ACC112 (cell line): ENCODE measurements around the gene CWC27.

ENCODE experiments used
- H2AFZ ChIP-seq: fragments of 200-600 bp; sonication (generic); one replicate; pipeline ENCODE4 v1.6.0; 2017; ENCODE audit warnings: antibody characterized with exemption, low read length; ENCODE audit not compliant: unreplicated experiment
- H3K27ac ChIP-seq: fragments of 200-600 bp; sonication (generic); 2 replicates; pipeline ENCODE4 v1.5.1; 2014; ENCODE audit warnings: low read depth, mild to moderate bottlenecking, antibody characterized with exemption, low read length, moderate library complexity
- H3K27me3 ChIP-seq: fragments of 200-600 bp; sonication (generic); 2 replicates; pipeline ENCODE4 v1.6.1; 2014; ENCODE audit warnings: mild to moderate bottlenecking, antibody characterized with exemption, low read length, moderate library complexity, mixed read lengths; ENCODE audit not compliant: insufficient read depth
- H3K36me3 ChIP-seq: fragments of 200-600 bp; sonication (generic); 2 replicates; pipeline ENCODE4 v1.6.1; 2016; ENCODE audit warnings: mild to moderate bottlenecking, antibody characterized with exemption, low read length, moderate library complexity, mixed read lengths; ENCODE audit not compliant: insufficient read depth
- H3K4me1 ChIP-seq: fragments of 200-600 bp; sonication (generic); one replicate; pipeline ENCODE4 v1.6.1; 2016; ENCODE audit warnings: low read length, mixed read lengths; ENCODE audit not compliant: insufficient read depth, unreplicated experiment, control insufficient read depth
- H3K4me3 ChIP-seq: fragments of 200-600 bp; sonication (generic); 2 replicates; pipeline ENCODE4 v1.5.1; 2014; ENCODE audit warnings: mild to moderate bottlenecking, low read depth, low read length
- H3K79me2 ChIP-seq: fragments of 200-600 bp; sonication (generic); one replicate; pipeline ENCODE4 v1.6.0; 2016; ENCODE audit warnings: low read length; ENCODE audit not compliant: control insufficient read depth, unreplicated experiment, insufficient read depth

CWC27 gene

DNA sequence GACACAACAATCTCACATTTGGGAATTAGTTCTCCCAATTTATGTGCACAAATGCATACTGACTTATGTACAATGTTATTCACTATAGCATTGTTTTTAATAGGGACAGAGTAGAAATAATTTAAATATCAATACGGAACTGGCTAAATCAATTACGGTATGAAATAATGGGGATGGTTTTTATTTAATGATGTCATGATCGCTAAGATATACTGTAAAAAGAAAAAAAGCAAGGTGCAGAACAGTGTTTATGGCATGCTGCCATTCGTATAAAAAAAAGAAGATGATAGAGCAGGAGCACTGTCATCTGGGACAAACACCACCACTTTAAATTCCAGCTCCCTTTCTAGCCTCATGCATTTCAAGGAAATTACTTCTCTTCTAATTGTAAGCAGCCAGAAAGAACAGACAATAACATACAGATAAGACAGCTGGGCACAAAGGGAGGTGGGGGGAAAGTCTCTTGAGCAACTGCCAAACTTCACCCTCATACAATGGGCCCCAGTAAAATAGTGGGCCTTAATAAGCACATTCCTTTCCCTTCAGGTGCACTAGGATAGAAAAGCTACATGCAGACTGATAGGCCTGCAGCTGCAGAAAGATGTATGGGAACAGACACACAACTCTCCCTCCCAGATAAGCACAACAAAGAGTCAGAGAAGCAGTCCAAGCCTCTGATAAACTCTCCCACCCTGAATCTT lies 8.6 kb upstream of the CWC27 start:
- H2AFZ ChIP-seq, result no peak overlapping the region
- H3K27me3 ChIP-seq, result no peaks in the 10 kb centered on the region
- no peaks in the 10 kb centered on the region for H3K4me1 ChIP-seq
- H3K36me3 ChIP-seq, result peaks cover 13% of the 10 kb centered on the region; the same call in 1 of the 2 replicates
- peaks cover 82% of the 10 kb centered on the region for H3K79me2 ChIP-seq
- no peak overlapping the region for H3K27ac ChIP-seq
- no peak overlapping the region for H3K4me3 ChIP-seq

DNA sequence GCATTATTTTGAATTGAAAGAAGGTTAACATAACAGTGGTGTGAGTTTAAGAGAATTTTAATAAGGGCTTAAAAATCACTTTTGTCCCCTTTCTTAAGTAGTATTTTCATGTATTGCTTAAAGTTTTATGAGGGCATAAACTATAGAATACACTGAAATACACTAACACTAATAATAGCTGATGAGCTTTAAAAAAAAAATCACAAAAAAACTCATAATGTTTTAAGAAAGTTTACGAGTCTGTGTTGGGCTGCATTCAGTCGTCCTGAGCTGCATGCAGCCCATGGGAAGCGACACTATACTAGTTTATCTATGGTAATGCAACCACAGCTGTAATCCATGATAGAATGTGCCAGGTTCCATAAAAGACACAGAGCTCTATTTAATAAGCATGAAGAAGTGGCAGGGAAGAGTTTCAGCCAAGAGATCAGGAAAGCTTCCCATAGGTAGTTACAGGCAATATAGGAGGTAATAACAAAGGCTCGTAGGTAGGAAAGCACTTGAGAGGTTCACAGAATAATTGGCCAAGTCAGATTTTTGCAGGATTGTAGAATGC lies 4.7 kb upstream of the CWC27 start:
- no peak overlapping the region for H3K4me3 ChIP-seq
- H3K79me2 ChIP-seq, result peaks cover 92% of the 10 kb centered on the region
- H3K27ac ChIP-seq, result no peak overlapping the region
- H3K27me3 ChIP-seq, result no peaks in the 10 kb centered on the region
- H2AFZ ChIP-seq, result no peak overlapping the region
- peaks cover 20% of the 10 kb centered on the region for H3K4me1 ChIP-seq
- peaks cover 25% of the 10 kb centered on the region; the same call in 1 of the 2 replicates for H3K36me3 ChIP-seq

DNA sequence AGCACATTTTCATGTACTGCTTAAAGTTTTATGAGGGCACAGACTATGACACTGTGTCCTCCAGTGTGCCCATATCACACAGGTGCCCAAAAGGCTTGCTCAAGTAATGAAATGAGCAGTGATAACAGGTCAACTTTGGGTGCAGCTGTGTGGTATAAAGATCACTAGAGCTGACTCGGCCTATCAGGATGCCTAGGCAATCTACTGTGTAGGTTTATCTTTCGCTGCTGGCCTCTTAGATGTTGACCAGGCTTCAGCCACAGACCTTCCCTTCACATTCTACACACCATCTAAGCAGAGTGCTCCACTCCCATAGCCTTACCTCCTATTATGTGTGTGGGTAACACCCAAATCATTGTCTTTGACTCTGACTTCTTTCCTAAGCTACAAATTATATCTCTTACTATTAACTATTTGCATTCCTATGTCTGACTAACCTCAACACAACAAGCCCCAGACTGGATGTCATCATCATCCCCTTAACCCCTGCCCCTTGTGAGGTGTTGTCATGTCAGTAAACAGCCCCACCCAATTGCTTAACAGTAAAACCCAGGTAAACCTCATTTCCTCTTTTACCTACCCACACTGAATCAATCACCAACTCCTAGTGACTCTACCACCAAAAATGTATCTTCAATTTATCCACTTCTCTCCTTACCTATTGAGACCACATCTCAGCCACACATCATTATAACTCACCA lies 2.8 kb upstream of the CWC27 start:
- 0 out of 2 replicates have a peak overlapping the region, but pooled peaks have one; percentile 16 for H3K27ac ChIP-seq
- H3K79me2 ChIP-seq, result peaks cover 92% of the 10 kb centered on the region
- peaks cover 34% of the 10 kb centered on the region for H3K4me1 ChIP-seq
- H3K4me3 ChIP-seq, result peak overlapping the region; percentile 25; the same call in 1 of the 2 replicates
- no peaks in the 10 kb centered on the region for H3K27me3 ChIP-seq
- no peak overlapping the region for H2AFZ ChIP-seq
- H3K36me3 ChIP-seq, result peaks cover 25% of the 10 kb centered on the region; the same call in 1 of the 2 replicates

DNA sequence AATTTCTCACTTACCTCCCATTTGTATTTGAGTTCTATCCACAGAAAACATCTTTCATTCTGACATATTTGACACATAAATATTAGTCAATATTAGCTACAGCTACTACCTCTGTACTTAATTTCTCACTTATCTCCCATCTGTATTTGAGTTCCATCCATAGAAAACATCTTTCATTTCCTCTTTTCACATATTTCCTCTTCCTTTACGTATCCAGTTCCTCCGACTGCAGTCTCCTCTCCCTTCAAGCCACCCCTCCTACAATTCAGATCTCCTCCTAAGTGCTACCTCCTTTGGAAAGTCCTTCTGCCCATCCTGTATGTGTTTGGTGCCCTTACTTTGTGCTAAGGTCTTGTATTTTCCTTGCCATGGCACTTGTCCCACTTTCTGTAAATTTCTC lies 1.8 kb upstream of the CWC27 start:
- H3K79me2 ChIP-seq, result peaks cover 87% of the 10 kb centered on the region
- no peak overlapping the region for H3K27ac ChIP-seq

DNA sequence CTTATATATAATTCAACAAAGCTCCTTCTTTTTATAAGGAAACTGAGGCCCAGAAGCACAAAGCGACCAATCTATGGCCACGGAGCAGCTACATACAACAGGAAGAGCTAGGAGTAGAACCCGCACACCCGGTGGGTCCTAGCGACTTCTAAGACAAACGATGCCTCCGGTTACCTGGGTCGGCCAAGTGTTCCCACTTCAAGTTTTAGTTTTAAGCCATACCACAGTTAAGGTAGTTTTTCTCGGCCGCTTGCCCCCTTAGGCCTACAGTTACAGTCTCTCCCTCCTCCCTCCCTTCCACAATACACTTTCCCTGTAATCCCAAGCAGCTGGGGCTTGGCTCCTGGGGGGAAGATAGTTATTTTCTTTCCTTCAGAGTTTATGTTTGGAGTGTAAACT lies 772 bp upstream of the CWC27 start:
- Histone ChIP-seq H2AFZ (peak overlapping the region; percentile 89), H3K27me3 (no peaks in the 10 kb centered on the region), H3K4me1 (peaks cover 34% of the 10 kb centered on the region), H3K79me2 (peaks cover 81% of the 10 kb centered on the region), H3K4me3 (peak overlapping the region; percentile 90), H3K36me3 (peaks cover 25% of the 10 kb centered on the region; the same call in 1 of the 2 replicates), H3K27ac (peak overlapping the region; percentile 81)

More for the DNA sequence above, 1.8 kb upstream of the CWC27 start:
- Histone ChIP-seq H3K4me3 (peak overlapping the region; percentile 90), H3K27me3 (no peaks in the 10 kb centered on the region), H3K4me1 (peaks cover 34% of the 10 kb centered on the region), H2AFZ (no peak overlapping the region), H3K36me3 (peaks cover 25% of the 10 kb centered on the region; the same call in 1 of the 2 replicates)

DNA sequence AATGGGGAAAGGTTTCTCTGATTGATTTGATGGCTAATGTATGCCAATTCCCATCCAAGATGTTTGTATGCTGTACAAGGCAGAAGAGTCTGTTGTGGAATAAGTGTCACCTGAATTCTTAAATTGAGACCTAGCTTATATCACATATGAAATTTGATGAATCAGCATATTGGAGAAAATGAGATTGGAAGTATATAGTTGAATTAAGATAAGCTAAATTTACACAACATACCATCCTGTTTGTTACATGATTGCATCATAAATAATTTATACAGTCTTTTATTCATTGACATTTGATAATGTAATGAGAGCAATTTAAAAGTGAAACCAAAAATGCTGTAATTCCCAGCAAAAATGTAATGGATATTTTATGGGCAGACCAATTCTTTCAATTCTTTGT lies 1.1 kb downstream of the CWC27 start:
- Histone ChIP-seq H3K36me3 (peaks cover 14% of the 10 kb centered on the region; the same call in 1 of the 2 replicates), H3K4me3 (peak overlapping the region; percentile 90), H3K4me1 (peaks cover 34% of the 10 kb centered on the region), H3K27ac (no peak overlapping the region), H3K79me2 (peaks cover 62% of the 10 kb centered on the region), H2AFZ (no peak overlapping the region), H3K27me3 (no peaks in the 10 kb centered on the region)

DNA sequence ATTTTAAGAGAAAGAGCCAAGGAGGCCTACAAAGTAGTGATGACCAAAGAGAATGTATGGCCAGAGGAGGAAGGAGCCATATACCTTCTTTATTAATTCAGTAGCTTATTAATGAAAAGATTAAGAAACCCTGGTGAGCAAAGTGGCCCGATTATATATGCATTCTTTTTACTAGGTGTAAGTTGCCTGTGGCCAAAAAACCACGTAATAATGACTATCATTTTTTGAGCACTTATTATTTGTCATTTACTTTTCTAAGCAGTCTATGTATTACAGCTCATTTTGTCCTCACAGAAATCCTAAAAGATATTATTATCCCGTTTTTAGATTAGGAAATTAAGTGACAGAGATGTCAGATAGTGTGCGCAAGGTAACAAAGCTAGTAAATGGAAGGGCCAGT lies 3.0 kb downstream of the CWC27 start:
- H3K79me2 ChIP-seq, result peaks cover 43% of the 10 kb centered on the region
- H3K27me3 ChIP-seq, result no peaks in the 10 kb centered on the region
- no peak overlapping the region for H3K27ac ChIP-seq
- no peak overlapping the region for H2AFZ ChIP-seq
- peaks cover 20% of the 10 kb centered on the region for H3K4me1 ChIP-seq
- H3K36me3 ChIP-seq, result peaks cover 3% of the 10 kb centered on the region; the same call in 1 of the 2 replicates
- H3K4me3 ChIP-seq, result no peak overlapping the region

DNA sequence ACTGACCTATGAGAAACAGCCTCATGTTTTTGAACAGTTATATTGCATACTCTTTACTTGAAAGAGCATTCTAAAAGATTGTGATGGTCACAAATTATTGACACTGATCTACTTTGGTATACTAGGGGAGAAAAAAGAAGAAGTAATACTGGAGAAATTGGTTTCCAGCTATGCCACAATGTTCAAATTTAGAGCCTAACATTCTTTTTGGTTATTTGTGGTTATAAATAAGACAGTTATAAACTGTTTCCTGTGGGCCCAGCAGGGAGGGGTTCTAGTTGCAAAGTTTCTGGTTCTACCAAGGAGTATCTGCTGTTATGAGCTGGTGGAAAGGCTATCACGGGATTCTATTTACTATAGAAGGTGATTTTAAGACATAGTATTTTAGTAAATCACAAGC lies 4.8 kb downstream of the CWC27 start:
- H3K79me2 ChIP-seq, result peaks cover 26% of the 10 kb centered on the region
- no peaks in the 10 kb centered on the region for H3K27me3 ChIP-seq
- H3K4me3 ChIP-seq, result no peak overlapping the region
- H3K36me3 ChIP-seq, result peaks cover 3% of the 10 kb centered on the region; the same call in 1 of the 2 replicates
- peaks cover 14% of the 10 kb centered on the region for H3K4me1 ChIP-seq
- no peak overlapping the region for H3K27ac ChIP-seq
- no peak overlapping the region for H2AFZ ChIP-seq

DNA sequence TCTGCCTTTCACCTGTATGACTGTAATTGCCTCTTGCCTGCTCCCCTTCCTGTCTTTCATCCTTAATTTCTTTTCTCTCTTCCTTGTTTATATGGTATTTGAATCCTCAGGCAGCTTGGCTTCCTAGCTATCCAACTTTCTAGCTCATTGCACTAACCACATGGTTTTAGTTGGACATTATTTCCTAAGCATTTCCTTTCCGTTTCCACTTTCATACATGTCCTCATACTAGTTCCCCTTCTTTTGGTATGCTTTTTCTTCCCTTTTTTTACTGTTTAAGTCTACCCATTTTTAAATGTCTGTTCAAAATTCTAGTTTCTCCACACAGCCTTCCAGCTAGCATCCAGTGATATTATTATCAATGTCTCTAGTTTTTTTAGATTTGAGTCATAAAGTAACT lies 6.6 kb downstream of the CWC27 start:
- no peak overlapping the region for H3K27ac ChIP-seq
- no peaks in the 10 kb centered on the region for H3K27me3 ChIP-seq
- no peak overlapping the region for H3K4me3 ChIP-seq
- H2AFZ ChIP-seq, result no peak overlapping the region
- peaks cover 3% of the 10 kb centered on the region; the same call in 1 of the 2 replicates for H3K36me3 ChIP-seq
- H3K79me2 ChIP-seq, result peaks cover 11% of the 10 kb centered on the region
- peaks cover 7% of the 10 kb centered on the region for H3K4me1 ChIP-seq

DNA sequence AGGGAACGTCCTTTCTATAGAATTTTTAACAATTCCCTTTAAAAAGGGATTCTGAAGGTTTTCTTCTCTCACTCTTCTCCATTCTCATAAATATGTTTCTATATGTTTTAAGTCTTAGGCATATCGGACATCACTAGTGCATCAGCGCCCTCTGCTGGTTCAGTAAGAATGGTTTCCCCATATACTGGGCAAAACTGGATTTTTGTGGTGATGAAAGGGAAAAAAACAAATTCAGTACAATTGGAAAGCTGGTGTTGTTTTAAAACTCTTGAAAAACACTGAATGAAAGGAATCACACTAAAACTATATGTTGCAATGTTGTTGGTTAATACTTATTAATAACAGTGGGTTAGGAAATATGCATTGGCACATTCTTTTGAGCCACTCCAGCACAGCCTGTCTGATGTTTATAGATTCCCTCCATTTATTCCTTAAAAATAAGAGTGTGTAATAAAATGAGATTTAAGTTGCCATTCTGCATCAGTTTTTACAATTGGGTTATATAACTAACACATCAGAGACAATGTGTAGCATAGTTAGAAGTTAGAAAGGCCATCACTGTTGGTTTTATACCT lies 15.8 kb downstream of the CWC27 start:
- Histone ChIP-seq H3K36me3 (peaks cover 8% of the 10 kb centered on the region), H3K4me1 (peaks cover 5% of the 10 kb centered on the region), H3K27me3 (no peaks in the 10 kb centered on the region), H3K4me3 (no peak overlapping the region), H3K27ac (no peak overlapping the region), H3K79me2 (no peaks in the 10 kb centered on the region), H2AFZ (no peak overlapping the region)
